GM23338 (cell line): ENCODE results near the gene RASEF. TPM values are rescaled to one million over a fixed set of nuclear protein-coding genes. Genes with fewer than 3 reads are reported as not detected.

ENCODE experiments used
- ATAC-seq: fragments of 200-7000 bp; cut with Tn5 transposase; 3 replicates; pipeline ENCODE4 v1.9.1; 2020
- DNase-seq: peaks from one replicate; pipeline ENCODE4 v3.0.0-alpha.2; 2015; ENCODE audit warnings: low spot score
- H2AFZ ChIP-seq: fragments of 200-600 bp; sonication (generic); 2 replicates; pipeline ENCODE4 v1.8.0; 2016; ENCODE audit warnings: antibody characterized with exemption, mild to moderate bottlenecking, moderate library complexity
- H3F3A ChIP-seq: fragments of 200-600 bp; sonication (generic); replicated peaks from 2 replicates; pipeline ENCODE4 v1.8.0; 2017; ENCODE audit warnings: antibody characterized with exemption, mixed run types, low read depth
- H3K27ac ChIP-seq: fragments of 200-600 bp; sonication (generic); 2 replicates; pipeline ENCODE4 v1.6.1; 2016; ENCODE audit warnings: low read depth
- H3K27me3 ChIP-seq: fragments of 200-600 bp; sonication (generic); 2 replicates; pipeline ENCODE4 v1.8.0; 2016; ENCODE audit warnings: mild to moderate bottlenecking, mixed run types, moderate library complexity; ENCODE audit not compliant: insufficient read depth
- H3K36me3 ChIP-seq: fragments of 200-600 bp; sonication (generic); 2 replicates; pipeline ENCODE4 v1.8.0; 2016; ENCODE audit warnings: mild to moderate bottlenecking; ENCODE audit not compliant: insufficient read depth
- H3K4me1 ChIP-seq: fragments of 200-600 bp; sonication (generic); 2 replicates; pipeline ENCODE4 v1.8.0; 2016; ENCODE audit warnings: mild to moderate bottlenecking, moderate library complexity; ENCODE audit not compliant: insufficient read depth
- H3K4me2 ChIP-seq: fragments of 200-600 bp; sonication (generic); 2 replicates; pipeline ENCODE4 v1.7.1; 2017; ENCODE audit warnings: mixed run types
- H3K4me3 ChIP-seq: fragments of 200-600 bp; sonication (generic); 2 replicates; pipeline ENCODE4 v1.6.1; 2016; ENCODE audit warnings: mixed run types
- H3K79me2 ChIP-seq: fragments of 200-600 bp; sonication (generic); replicated peaks from 2 replicates; pipeline ENCODE4 v1.8.0; 2017; ENCODE audit warnings: mild to moderate bottlenecking; ENCODE audit not compliant: insufficient read depth
- H3K9me2 ChIP-seq: fragments of 200-600 bp; sonication (generic); 2 replicates; pipeline ENCODE4 v1.8.0; 2017; ENCODE audit not compliant: insufficient read depth
- H4K20me1 ChIP-seq: fragments of 200-600 bp; sonication (generic); replicated peaks from 2 replicates; pipeline ENCODE4 v1.8.0; 2017; ENCODE audit warnings: mild to moderate bottlenecking; ENCODE audit not compliant: insufficient read depth
- H3K27ac Mint-ChIP-seq: 2 replicates; pipeline ENCODE4 v1.8.0; 2020; ENCODE audit warnings: inconsistent platforms, mild to moderate bottlenecking, moderate library complexity, mixed read lengths
- H3K27me3 Mint-ChIP-seq: 3 replicates; pipeline ENCODE4 v1.8.0; 2022; ENCODE audit warnings: low read depth, mild to moderate bottlenecking, moderate library complexity, mixed read lengths, inconsistent platforms; ENCODE audit not compliant: insufficient read depth, poor library complexity
- H3K36me3 Mint-ChIP-seq: 3 replicates; pipeline ENCODE4 v1.8.0; 2021; ENCODE audit warnings: low read depth, mild to moderate bottlenecking, inconsistent platforms, moderate library complexity, mixed read lengths
- H3K4me1 Mint-ChIP-seq: 3 replicates; pipeline ENCODE4 v1.8.0; 2020; ENCODE audit warnings: mild to moderate bottlenecking, inconsistent platforms, mixed read lengths
- H3K4me3 Mint-ChIP-seq: 3 replicates; pipeline ENCODE4 v1.8.0; 2021; ENCODE audit warnings: moderate library complexity, mild to moderate bottlenecking, inconsistent platforms, mixed read lengths
- H3K9me3 Mint-ChIP-seq: 3 replicates; pipeline ENCODE4 v1.8.0; 2020; ENCODE audit warnings: moderate library complexity, mild to moderate bottlenecking, inconsistent platforms, mixed read lengths
- CREB1 ChIP-seq: fragments of 250-450 bp; sonication (Bioruptor Pico); IDR thresholded peaks from 2 replicates; pipeline ENCODE4 v1.5.0; 2020; ENCODE audit warnings: low read depth, mild to moderate bottlenecking, moderate library complexity
- ETS1 ChIP-seq: IDR thresholded peaks from 2 replicates; pipeline ENCODE4 v1.6.1; 2016; ENCODE audit warnings: antibody characterized with exemption
- EZH2phosphoT487 ChIP-seq: fragments of 200-600 bp; sonication (generic); IDR thresholded peaks from one replicate; pipeline ENCODE4 v1.8.1; 2018; ENCODE audit warnings: antibody characterized with exemption; ENCODE audit not compliant: unreplicated experiment
- REST ChIP-seq: IDR thresholded peaks from one replicate; pipeline ENCODE4 v1.6.1; 2018; ENCODE audit warnings: antibody characterized with exemption; ENCODE audit not compliant: unreplicated experiment
- STAT1 ChIP-seq: IDR thresholded peaks from one replicate; pipeline ENCODE4 v1.6.1; 2016; ENCODE audit warnings: antibody characterized with exemption; ENCODE audit not compliant: unreplicated experiment
- polyA plus RNA-seq: library from polyadenylated mRNA; unstranded; fragments of >200 nt; fragmentation: Nextera tagmentation; extraction: Ambion mirVana; gene quantifications from 2 replicates; pipeline ENCODE4 v1.2.1, GENCODE V29; 2016
- total RNA-seq: library from RNA; depleted of rRNA; stranded (reverse); fragments of >200 nt; shearing (Covaris generic); gene quantifications from 2 replicates; pipeline ENCODE4 v1.2.3, GENCODE V29; 2014
- TF ChIP-seq, protein P1 (sequence below), 2 experiments: fragments of 200-600 bp in 1 of 2; sonication (generic) in 1 of 2; conservative IDR thresholded peaks; 2 replicates each; pipeline versions ENCODE4 v1.5.1 to v1.6.1; 2016 to 2017; ENCODE audit warnings: antibody characterized with exemption in 2 of 2, low read depth in 2 of 2, mild to moderate bottlenecking in 2 of 2, moderate library complexity in 1 of 2
- TF ChIP-seq, protein P2 (sequence below): fragments of 250-450 bp; sonication (Bioruptor Pico); IDR thresholded peaks from 2 replicates; pipeline ENCODE4 v1.5.0; 2020; ENCODE audit warnings: mild to moderate bottlenecking, moderate library complexity

RASEF gene
- total and polyA plus RNA-seq, 2 experiments from 2014 or later, result 3.6 to 10.4 TPM

- Mint-ChIP-seq H3K4me1 (peaks cover 7% of the 10 kb centered on the region; the same call in 2 of the 3 replicates), H3K27ac (no peak overlapping the region), H3K4me3 (no peak overlapping the region), H3K9me3 (no peaks in the 10 kb centered on the region), H3K36me3 (no peaks in the 10 kb centered on the region; the same call in 2 of the 3 replicates), H3K27me3 (peaks cover 2% of the 10 kb centered on the region)
- Histone ChIP-seq H4K20me1 (0 out of 2 replicates have a peak, but pooled peaks cover 3% of the 10 kb centered on the region), H3K27ac (no peak overlapping the region), H3K4me3 (no peak overlapping the region), H3K4me2 (no peak overlapping the region), H3K9me2 (peaks cover 2% of the 10 kb centered on the region; the same call in 1 of the 2 replicates), H3K27me3 (no peaks in the 10 kb centered on the region), H3K36me3 (no peaks in the 10 kb centered on the region), H3F3A (no peaks in the 10 kb centered on the region), H3K4me1 (peaks cover under 1% of the 10 kb centered on the region; the same call in 1 of the 2 replicates), H3K79me2 (no peaks in the 10 kb centered on the region), H2AFZ (no peak overlapping the region)
- no peak for ATAC-seq
- DNase-seq, result peak; percentile 5
- TF ChIP-seq REST (no peak), EZH2phosphoT487 (no peak)
- TF ChIP-seq, protein P1, sequence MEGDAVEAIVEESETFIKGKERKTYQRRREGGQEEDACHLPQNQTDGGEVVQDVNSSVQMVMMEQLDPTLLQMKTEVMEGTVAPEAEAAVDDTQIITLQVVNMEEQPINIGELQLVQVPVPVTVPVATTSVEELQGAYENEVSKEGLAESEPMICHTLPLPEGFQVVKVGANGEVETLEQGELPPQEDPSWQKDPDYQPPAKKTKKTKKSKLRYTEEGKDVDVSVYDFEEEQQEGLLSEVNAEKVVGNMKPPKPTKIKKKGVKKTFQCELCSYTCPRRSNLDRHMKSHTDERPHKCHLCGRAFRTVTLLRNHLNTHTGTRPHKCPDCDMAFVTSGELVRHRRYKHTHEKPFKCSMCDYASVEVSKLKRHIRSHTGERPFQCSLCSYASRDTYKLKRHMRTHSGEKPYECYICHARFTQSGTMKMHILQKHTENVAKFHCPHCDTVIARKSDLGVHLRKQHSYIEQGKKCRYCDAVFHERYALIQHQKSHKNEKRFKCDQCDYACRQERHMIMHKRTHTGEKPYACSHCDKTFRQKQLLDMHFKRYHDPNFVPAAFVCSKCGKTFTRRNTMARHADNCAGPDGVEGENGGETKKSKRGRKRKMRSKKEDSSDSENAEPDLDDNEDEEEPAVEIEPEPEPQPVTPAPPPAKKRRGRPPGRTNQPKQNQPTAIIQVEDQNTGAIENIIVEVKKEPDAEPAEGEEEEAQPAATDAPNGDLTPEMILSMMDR (conservative IDR thresholded peaks at IDR 0.05; ENCODE audit: low read depth in 2 of 2), result no peak
Observed at GRCh38 chr9:83007521-83008300, 55.2 kb downstream of the RASEF start.

- Histone ChIP-seq H3K27me3 (no peaks in the 10 kb centered on the region), H4K20me1 (0 out of 2 replicates have a peak, but pooled peaks cover 3% of the 10 kb centered on the region), H3F3A (no peaks in the 10 kb centered on the region), H3K27ac (no peak overlapping the region), H3K4me2 (no peak overlapping the region), H3K4me3 (no peak overlapping the region), H3K79me2 (no peaks in the 10 kb centered on the region), H3K4me1 (no peaks in the 10 kb centered on the region), H3K36me3 (no peaks in the 10 kb centered on the region), H2AFZ (no peak overlapping the region), H3K9me2 (peaks cover 2% of the 10 kb centered on the region; the same call in 1 of the 2 replicates)
- no peak overlapping the region for H3K4me3 Mint-ChIP-seq
- H3K27ac Mint-ChIP-seq, result no peak overlapping the region
- no peak for DNase-seq
- H3K27me3 Mint-ChIP-seq, result no peaks in the 10 kb centered on the region
- no peaks in the 10 kb centered on the region; the same call in 2 of the 3 replicates for H3K36me3 Mint-ChIP-seq
- H3K4me1 Mint-ChIP-seq, result 0 out of 3 replicates have a peak, but pooled peaks cover 4% of the 10 kb centered on the region
- H3K9me3 Mint-ChIP-seq, result no peaks in the 10 kb centered on the region
- no peak for ATAC-seq
- TF ChIP-seq EZH2phosphoT487, result no peak
- TF ChIP-seq, protein P2, sequence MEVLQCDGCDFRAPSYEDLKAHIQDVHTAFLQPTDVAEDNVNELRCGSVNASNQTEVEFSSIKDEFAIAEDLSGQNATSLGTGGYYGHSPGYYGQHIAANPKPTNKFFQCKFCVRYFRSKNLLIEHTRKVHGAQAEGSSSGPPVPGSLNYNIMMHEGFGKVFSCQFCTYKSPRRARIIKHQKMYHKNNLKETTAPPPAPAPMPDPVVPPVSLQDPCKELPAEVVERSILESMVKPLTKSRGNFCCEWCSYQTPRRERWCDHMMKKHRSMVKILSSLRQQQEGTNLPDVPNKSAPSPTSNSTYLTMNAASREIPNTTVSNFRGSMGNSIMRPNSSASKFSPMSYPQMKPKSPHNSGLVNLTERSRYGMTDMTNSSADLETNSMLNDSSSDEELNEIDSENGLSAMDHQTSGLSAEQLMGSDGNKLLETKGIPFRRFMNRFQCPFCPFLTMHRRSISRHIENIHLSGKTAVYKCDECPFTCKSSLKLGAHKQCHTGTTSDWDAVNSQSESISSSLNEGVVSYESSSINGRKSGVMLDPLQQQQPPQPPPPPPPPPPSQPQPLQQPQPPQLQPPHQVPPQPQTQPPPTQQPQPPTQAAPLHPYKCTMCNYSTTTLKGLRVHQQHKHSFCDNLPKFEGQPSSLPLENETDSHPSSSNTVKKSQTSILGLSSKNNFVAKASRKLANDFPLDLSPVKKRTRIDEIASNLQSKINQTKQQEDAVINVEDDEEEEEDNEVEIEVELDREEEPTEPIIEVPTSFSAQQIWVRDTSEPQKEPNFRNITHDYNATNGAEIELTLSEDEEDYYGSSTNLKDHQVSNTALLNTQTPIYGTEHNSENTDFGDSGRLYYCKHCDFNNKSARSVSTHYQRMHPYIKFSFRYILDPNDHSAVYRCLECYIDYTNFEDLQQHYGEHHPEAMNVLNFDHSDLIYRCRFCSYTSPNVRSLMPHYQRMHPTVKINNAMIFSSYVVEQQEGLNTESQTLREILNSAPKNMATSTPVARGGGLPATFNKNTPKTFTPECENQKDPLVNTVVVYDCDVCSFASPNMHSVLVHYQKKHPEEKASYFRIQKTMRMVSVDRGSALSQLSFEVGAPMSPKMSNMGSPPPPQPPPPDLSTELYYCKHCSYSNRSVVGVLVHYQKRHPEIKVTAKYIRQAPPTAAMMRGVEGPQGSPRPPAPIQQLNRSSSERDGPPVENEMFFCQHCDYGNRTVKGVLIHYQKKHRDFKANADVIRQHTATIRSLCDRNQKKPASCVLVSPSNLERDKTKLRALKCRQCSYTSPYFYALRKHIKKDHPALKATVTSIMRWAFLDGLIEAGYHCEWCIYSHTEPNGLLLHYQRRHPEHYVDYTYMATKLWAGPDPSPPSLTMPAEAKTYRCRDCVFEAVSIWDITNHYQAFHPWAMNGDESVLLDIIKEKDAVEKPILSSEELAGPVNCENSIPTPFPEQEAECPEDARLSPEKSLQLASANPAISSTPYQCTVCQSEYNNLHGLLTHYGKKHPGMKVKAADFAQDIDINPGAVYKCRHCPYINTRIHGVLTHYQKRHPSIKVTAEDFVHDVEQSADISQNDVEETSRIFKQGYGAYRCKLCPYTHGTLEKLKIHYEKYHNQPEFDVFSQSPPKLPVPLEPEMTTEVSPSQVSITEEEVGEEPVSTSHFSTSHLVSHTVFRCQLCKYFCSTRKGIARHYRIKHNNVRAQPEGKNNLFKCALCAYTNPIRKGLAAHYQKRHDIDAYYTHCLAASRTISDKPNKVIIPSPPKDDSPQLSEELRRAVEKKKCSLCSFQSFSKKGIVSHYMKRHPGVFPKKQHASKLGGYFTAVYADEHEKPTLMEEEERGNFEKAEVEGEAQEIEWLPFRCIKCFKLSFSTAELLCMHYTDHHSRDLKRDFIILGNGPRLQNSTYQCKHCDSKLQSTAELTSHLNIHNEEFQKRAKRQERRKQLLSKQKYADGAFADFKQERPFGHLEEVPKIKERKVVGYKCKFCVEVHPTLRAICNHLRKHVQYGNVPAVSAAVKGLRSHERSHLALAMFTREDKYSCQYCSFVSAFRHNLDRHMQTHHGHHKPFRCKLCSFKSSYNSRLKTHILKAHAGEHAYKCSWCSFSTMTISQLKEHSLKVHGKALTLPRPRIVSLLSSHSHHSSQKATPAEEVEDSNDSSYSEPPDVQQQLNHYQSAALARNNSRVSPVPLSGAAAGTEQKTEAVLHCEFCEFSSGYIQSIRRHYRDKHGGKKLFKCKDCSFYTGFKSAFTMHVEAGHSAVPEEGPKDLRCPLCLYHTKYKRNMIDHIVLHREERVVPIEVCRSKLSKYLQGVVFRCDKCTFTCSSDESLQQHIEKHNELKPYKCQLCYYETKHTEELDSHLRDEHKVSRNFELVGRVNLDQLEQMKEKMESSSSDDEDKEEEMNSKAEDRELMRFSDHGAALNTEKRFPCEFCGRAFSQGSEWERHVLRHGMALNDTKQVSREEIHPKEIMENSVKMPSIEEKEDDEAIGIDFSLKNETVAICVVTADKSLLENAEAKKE (CRISPR knock-in tag), result no peak
- TF ChIP-seq ETS1, result no peak
- no peak for TF ChIP-seq CREB1
- no peak for TF ChIP-seq STAT1
Observed at GRCh38 chr9:83006378-83006777, 56.6 kb downstream of the RASEF start.
